HepG2 (cell line): ENCODE results near the gene GHRH. TPM values are rescaled to one million over a fixed set of nuclear protein-coding genes. Genes with fewer than 3 reads are reported as not detected.

Experiments
- ATAC-seq: fragments of 200-7000 bp; cut with Tn5 transposase; 3 replicates; pipeline ENCODE4 v1.9.1; 2020; ENCODE audit warnings: mild to moderate bottlenecking, moderate library complexity
- BruUV-seq: library from RNA; stranded (reverse); fragments of 400-500 nt; replicated peaks from 2 replicates; lab custom pipeline; 2021; lab: Mats Ljungman, UMichigan
- CTCF ChIA-PET: fragments of 300-600 bp; formaldehyde crosslinking; extraction: SDS; loops from one replicate; lab custom pipeline; 2021; ENCODE audit warnings: low total read pairs, inconsistent platforms, low intra/inter-chr PET ratio; lab: Yijun Ruan, JAX
- POLR2A ChIA-PET: fragments of 350-600 bp; sonication (Branson Sonifier 250); formaldehyde crosslinking; loops from one replicate; lab custom pipeline; 2020; ENCODE audit warnings: antibody characterized with exemption, inconsistent platforms; lab: Yijun Ruan, JAX
- DNase-seq: peaks from one replicate; pipeline ENCODE4 v3.0.0-alpha.2; 2015; ENCODE audit warnings: low spot score
- FAIRE-seq: peaks from 3 replicates; lab custom pipeline; 2011; peaks lifted over from hg19 to GRCh38; lab: Jason Lieb, UNC
- H2AFZ ChIP-seq: one replicate; pipeline ENCODE4 v1.6.1; 2011; ENCODE audit warnings: low read length, inconsistent platforms
- H3K27ac ChIP-seq: fragments of 300-600 bp; 3 replicates; pipeline ENCODE4 v1.8.0; 2011; ENCODE audit warnings: mixed run types, mild to moderate bottlenecking, mixed read lengths, low read length, inconsistent platforms; ENCODE audit not compliant: insufficient read depth; ENCODE audit errors: extremely low read length
- H3K27me3 ChIP-seq, 2 experiments: fragments of 200-600 bp in 1 of 2; 2 replicates in 1 of 2; 3 replicates in 1 of 2; pipeline versions ENCODE4 v1.6.0 to v1.8.0; 2011; ENCODE audit warnings: low read length in 2 of 2, mild to moderate bottlenecking in 2 of 2, moderate library complexity in 2 of 2, inconsistent platforms in 1 of 2; ENCODE audit not compliant: insufficient read depth in 2 of 2, control insufficient read depth in 1 of 2
- H3K36me3 ChIP-seq, 2 experiments: fragments of 200-600 bp in 1 of 2; replicated peaks in 1 of 2; 2 replicates in 1 of 2; 3 replicates in 1 of 2; pipeline versions ENCODE4 v1.5.1 to v1.8.0; 2011; ENCODE audit warnings: low read length in 2 of 2, inconsistent platforms in 1 of 2; ENCODE audit not compliant: insufficient read depth in 2 of 2, control insufficient read depth in 1 of 2
- H3K4me1 ChIP-seq: 2 replicates; pipeline ENCODE4 v1.5.1; 2012; ENCODE audit warnings: low read length, inconsistent platforms; ENCODE audit not compliant: insufficient read depth
- H3K4me2 ChIP-seq: 2 replicates; pipeline ENCODE4 v1.6.0; 2011; ENCODE audit warnings: low read depth, low read length, inconsistent platforms
- H3K4me3 ChIP-seq, 3 experiments: fragments of 200-600 bp in 1 of 3; sonication (generic), shearing (Covaris generic) in 1 of 3; replicated peaks in 1 of 3; 2 replicates each; pipeline ENCODE4 v1.5.1; 2011 to 2016; ENCODE audit warnings: low read length in 3 of 3, inconsistent platforms in 2 of 3, low read depth in 2 of 3, mild to moderate bottlenecking in 2 of 3, control low read depth in 1 of 3, mixed read lengths in 1 of 3; ENCODE audit not compliant: insufficient read depth in 1 of 3
- H3K79me2 ChIP-seq: one replicate; pipeline ENCODE4 v1.6.1; 2011; ENCODE audit warnings: low read length, inconsistent platforms; ENCODE audit not compliant: insufficient read depth
- H3K9ac ChIP-seq: 2 replicates; pipeline ENCODE4 v1.6.0; 2011; ENCODE audit warnings: mild to moderate bottlenecking, low read depth, low read length, inconsistent platforms; ENCODE audit not compliant: insufficient read depth
- H3K9me3 ChIP-seq: 2 replicates; pipeline ENCODE4 v1.5.1; 2012; ENCODE audit warnings: mild to moderate bottlenecking, low read length
- H4K20me1 ChIP-seq: 2 replicates; pipeline ENCODE4 v1.6.0; 2011; ENCODE audit warnings: inconsistent platforms, mild to moderate bottlenecking, low read length, moderate library complexity; ENCODE audit not compliant: insufficient read depth
- EED ChIP-seq: sonication (generic); formaldehyde crosslinking; IDR thresholded peaks from 2 replicates; pipeline ENCODE4 v1.5.0; 2020; ENCODE audit warnings: mild to moderate bottlenecking, missing genetic modification reagents
- EP300 ChIP-seq, 3 experiments: sonication (generic) in 1 of 3; formaldehyde crosslinking in 1 of 3; IDR thresholded peaks; 2 replicates each; pipeline versions ENCODE4 v1.5.1 to v1.6.1; 2011 to 2020; ENCODE audit warnings: low read depth in 2 of 3, low read length in 2 of 3, borderline replicate concordance in 1 of 3, improper control_type of control experiment in 1 of 3, mild to moderate bottlenecking in 1 of 3, missing genetic modification reagents in 1 of 3, moderate library complexity in 1 of 3
- GTF2F1 ChIP-seq: fragments of 150-350 bp; IDR thresholded peaks from 2 replicates; pipeline ENCODE4 v1.6.1; 2014; ENCODE audit warnings: low read length
- HNRNPLL ChIP-seq: fragments of 200-400 bp; formaldehyde crosslinking; IDR thresholded peaks from 2 replicates; pipeline ENCODE4 v1.6.1; 2017; ENCODE audit warnings: mild to moderate bottlenecking, low read depth, low read length; ENCODE audit not compliant: poor library complexity, severe bottlenecking
- MEIS1 ChIP-seq: sonication (generic); formaldehyde crosslinking; IDR thresholded peaks from 2 replicates; pipeline ENCODE4 v1.9.0; 2021; ENCODE audit warnings: mild to moderate bottlenecking, missing genetic modification reagents, moderate library complexity, borderline replicate concordance
- NFE2L1 ChIP-seq: sonication (generic); formaldehyde crosslinking; IDR thresholded peaks from 2 replicates; pipeline ENCODE4 v1.4.0; 2020; ENCODE audit warnings: missing genetic modification reagents, mild to moderate bottlenecking, borderline replicate concordance
- NFKB2 ChIP-seq: sonication (generic); formaldehyde crosslinking; IDR thresholded peaks from 2 replicates; pipeline ENCODE4 v1.4.0; 2020; ENCODE audit warnings: missing genetic modification reagents, borderline replicate concordance
- RBFOX2 ChIP-seq: fragments of 200-400 bp; formaldehyde crosslinking; IDR thresholded peaks from 2 replicates; pipeline ENCODE4 v1.6.1; 2017; ENCODE audit warnings: low read depth, mild to moderate bottlenecking, low read length
- SALL1 ChIP-seq: sonication (generic); formaldehyde crosslinking; IDR thresholded peaks from 2 replicates; pipeline ENCODE4 v1.8.0; 2022; ENCODE audit warnings: mild to moderate bottlenecking, missing genetic modification reagents
- SNAPC2 ChIP-seq: sonication (generic); formaldehyde crosslinking; IDR thresholded peaks from 2 replicates; pipeline ENCODE4 v1.8.1; 2022; ENCODE audit warnings: mild to moderate bottlenecking, missing genetic modification reagents
- XRCC5 ChIP-seq: fragments of 200-400 bp; formaldehyde crosslinking; optimal IDR thresholded peaks from 2 replicates; pipeline ENCODE3; 2017; ENCODE audit warnings: mild to moderate bottlenecking, low read length
- ZFP62 ChIP-seq: sonication (generic); formaldehyde crosslinking; IDR thresholded peaks from 2 replicates; pipeline ENCODE4 v1.4.0; 2020; ENCODE audit warnings: missing genetic modification reagents
- ZNF256 ChIP-seq: sonication (generic); formaldehyde crosslinking; conservative IDR thresholded peaks from 2 replicates; pipeline ENCODE4 v1.4.0; 2020; ENCODE audit warnings: missing genetic modification reagents
- ZNF430 ChIP-seq: sonication (generic); formaldehyde crosslinking; IDR thresholded peaks from 2 replicates; pipeline ENCODE4 v1.9.0; 2021; ENCODE audit warnings: mild to moderate bottlenecking, missing genetic modification reagents
- ZNF766 ChIP-seq: sonication (generic); formaldehyde crosslinking; IDR thresholded peaks from 2 replicates; pipeline ENCODE4 v1.5.0; 2020; ENCODE audit warnings: missing genetic modification reagents, borderline replicate concordance
- WGBS: methylation state at CpG from one replicate; pipeline ENCODE4 v1.1.6; 2017; ENCODE audit warnings: low lambda C conversion rate; 5-methylcytosine and 5-hydroxymethylcytosine counted together
- in situ Hi-C: cut with HindIII; loops from 2 replicates; pipeline ENCODE4 v1.10.0; 2017; ENCODE audit warnings: low pct_unique_long_range_greater_than_20kb; ENCODE audit not compliant: extremely low pct_ligation_motif_present
- intact Hi-C: fragments of 100-400 bp; cut with micrococcal nuclease; formaldehyde crosslinking; loops from one replicate; pipeline ENCODE4 v1.10.0; 2022; ENCODE audit not compliant: unreplicated experiment
- polyA plus RNA-seq, 8 experiments: library from polyadenylated mRNA; depleted of rRNA in 3 of 8; stranded (reverse) in 7 of 8; unstranded in 1 of 8; fragments of >200 nt; fragmentation: Illumina TruSeq in 4 of 8; extraction: Trizol in 4 of 8; gene quantifications; 2 replicates each; pipeline versions ENCODE4 v1.2.1 to v1.2.3, GENCODE V29; 2011 to 2016; ENCODE audit warnings: low read depth in 4 of 8, missing spikeins in 1 of 8, mixed read lengths in 1 of 8; ENCODE audit not compliant: insufficient read depth in 1 of 8
- total RNA-seq, 5 experiments: library from RNA; depleted of rRNA; stranded (reverse); fragments of >200 nt; fragmentation: Illumina TruSeq; extraction: Trizol; gene quantifications; 2 replicates each; pipeline ENCODE4 v1.2.3, GENCODE V29; 2016; ENCODE audit warnings: low read depth in 1 of 5
- TF ChIP-seq, protein P1 (sequence below): sonication (generic); formaldehyde crosslinking; IDR thresholded peaks from 2 replicates; pipeline ENCODE4 v1.8.1; 2023; ENCODE audit warnings: missing genetic modification reagents, mild to moderate bottlenecking, borderline replicate concordance
- TF ChIP-seq, protein P2 (sequence below): sonication (generic); formaldehyde crosslinking; IDR thresholded peaks from 2 replicates; pipeline ENCODE4 v1.4.0; 2020; ENCODE audit warnings: missing genetic modification reagents
- TF ChIP-seq, protein P3 (sequence below): sonication (generic); formaldehyde crosslinking; IDR thresholded peaks from 2 replicates; pipeline ENCODE4 v1.8.1; 2022; ENCODE audit warnings: mild to moderate bottlenecking, missing genetic modification reagents

GHRH gene
- total and polyA plus RNA-seq, 2 of the 13 experiments (the other 11 are each of a cell fraction or from before 2014, with no cell fraction given), result not detected

DNA sequence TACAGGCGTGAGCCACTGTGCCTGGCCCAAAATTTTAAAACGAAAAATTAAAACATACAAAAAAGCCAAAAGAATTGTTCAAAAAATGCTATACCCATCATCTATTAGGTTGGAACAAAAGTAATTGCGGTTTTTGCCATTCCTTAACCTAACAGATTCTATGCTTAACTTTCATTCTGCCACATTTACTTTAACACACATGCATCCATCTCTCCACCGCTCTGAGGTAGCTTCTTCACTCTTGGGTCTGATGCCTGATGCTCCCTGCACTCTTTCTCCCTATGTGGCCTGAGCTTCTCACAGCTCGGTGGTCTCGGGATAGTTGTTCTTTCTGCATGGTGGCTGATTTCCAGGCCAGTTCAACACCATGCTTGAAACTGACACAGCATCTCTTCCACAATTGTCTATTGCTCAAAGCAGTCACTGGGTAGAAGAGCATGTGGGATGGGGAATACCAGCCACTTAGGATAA lies 23.1 kb upstream of the GHRH start (continued):
- TF ChIP-seq SALL1 (CRISPR knock-in tag), result no peak

DNA sequence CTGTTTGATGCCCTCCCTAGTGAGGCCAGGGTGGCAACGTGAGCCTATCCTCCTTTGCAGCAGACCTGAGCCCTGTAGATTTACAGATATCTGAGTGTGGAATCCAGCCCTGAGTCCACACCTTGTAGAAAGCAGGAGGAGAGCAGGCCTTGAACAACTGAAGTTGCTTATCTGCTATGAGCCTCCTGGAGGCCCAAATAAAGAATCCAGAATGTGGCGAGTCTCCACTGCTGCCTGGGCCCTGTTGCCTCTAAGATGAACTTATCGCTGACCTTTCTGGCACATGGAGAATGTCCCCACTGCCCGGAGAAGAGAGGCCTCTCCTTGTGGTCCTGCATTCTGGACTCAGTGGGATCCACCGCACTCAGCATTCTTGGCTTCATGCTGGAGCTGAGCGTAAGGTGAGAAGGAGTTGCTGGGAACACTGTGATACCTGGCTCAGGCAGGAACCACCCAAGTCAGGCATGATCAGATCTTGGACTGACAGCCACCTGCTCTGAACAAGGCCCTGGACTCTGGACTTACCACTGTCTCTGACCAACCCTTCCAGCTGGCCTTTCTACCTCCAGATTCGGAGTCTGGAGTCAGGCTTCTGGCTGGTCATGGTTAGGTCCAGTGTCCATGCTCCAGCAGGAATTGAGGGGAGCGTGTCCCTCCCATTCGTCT lies 22.0 kb upstream of the GHRH start:
- Histone ChIP-seq H3K4me3 (peak overlapping the region in 2 of 3 experiments; percentile 5 to 50; a peak in 3 of 6 replicates), H3K36me3 (no peaks in the 10 kb centered on the region), H3K9me3 (no peaks in the 10 kb centered on the region), H2AFZ (peak overlapping the region; percentile 6), H3K4me1 (peaks cover 82% of the 10 kb centered on the region), H3K27me3 (no peaks in the 10 kb centered on the region), H3K9ac (no peak overlapping the region), H3K27ac (no peak overlapping the region), H3K79me2 (no peaks in the 10 kb centered on the region), H3K4me2 (peak overlapping the region; percentile 76), H4K20me1 (no peaks in the 10 kb centered on the region)
- ATAC-seq (peak; percentile 39), FAIRE-seq (peak; percentile 68), DNase-seq (no peak)
- intact Hi-C loops (loop anchor here (1.0 to 2.0 kb wide), 2 partner anchors 8 to 53 kb away; no protein-coding TSS in a partner anchor), in situ Hi-C loops (no loop called here)
- ChIA-PET POLR2A (interaction anchor here (1.2 to 5.4 kb wide), 7 partner anchors 9 to 107 kb away, joined by 3 to 48 read pairs (median 25); partner anchors contain the start of gene SRC), CTCF (no interaction called here)
- BruUV-seq, result no TSS peak
- WGBS, result 18% methylated on average over 9 of the region's 9 CpGs
- TF ChIP-seq XRCC5 (no peak), NFKB2 (CRISPR knock-in tag) (peak; percentile 18; the same call in 1 of the 2 replicates), HNRNPLL (no peak), NFE2L1 (CRISPR knock-in tag) (0 out of 2 replicates have a peak, but pooled peaks have one; percentile 47), GTF2F1 (no peak), MEIS1 (no peak), ZNF256 (no peak), SNAPC2 (CRISPR knock-in tag) (no peak), EP300 (IDR thresholded peaks at IDR 0.05; ENCODE audit: low read depth in 2 of 2, low read length in 2 of 2) (0 out of 4 replicates have a peak, but pooled peaks of 1 of the 2 experiments have one; percentile 12), EP300 (CRISPR knock-in tag; IDR thresholded peaks at IDR 0.05; ENCODE audit: borderline replicate concordance) (peak; percentile 16), ZFP62 (CRISPR knock-in tag) (no peak), ZNF766 (no peak), EED (no peak), RBFOX2 (no peak), ZNF430 (CRISPR knock-in tag) (0 out of 2 replicates have a peak, but pooled peaks have one; percentile 14)
- TF ChIP-seq, protein P1, sequence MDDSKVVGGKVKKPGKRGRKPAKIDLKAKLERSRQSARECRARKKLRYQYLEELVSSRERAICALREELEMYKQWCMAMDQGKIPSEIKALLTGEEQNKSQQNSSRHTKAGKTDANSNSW (CRISPR knock-in tag), result no peak
- TF ChIP-seq, protein P2, sequence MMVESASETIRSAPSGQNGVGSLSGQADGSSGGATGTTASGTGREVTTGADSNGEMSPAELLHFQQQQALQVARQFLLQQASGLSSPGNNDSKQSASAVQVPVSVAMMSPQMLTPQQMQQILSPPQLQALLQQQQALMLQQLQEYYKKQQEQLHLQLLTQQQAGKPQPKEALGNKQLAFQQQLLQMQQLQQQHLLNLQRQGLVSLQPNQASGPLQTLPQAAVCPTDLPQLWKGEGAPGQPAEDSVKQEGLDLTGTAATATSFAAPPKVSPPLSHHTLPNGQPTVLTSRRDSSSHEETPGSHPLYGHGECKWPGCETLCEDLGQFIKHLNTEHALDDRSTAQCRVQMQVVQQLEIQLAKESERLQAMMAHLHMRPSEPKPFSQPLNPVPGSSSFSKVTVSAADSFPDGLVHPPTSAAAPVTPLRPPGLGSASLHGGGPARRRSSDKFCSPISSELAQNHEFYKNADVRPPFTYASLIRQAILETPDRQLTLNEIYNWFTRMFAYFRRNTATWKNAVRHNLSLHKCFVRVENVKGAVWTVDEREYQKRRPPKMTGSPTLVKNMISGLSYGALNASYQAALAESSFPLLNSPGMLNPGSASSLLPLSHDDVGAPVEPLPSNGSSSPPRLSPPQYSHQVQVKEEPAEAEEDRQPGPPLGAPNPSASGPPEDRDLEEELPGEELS (CRISPR knock-in tag), result no peak; the same call in 1 of the 2 replicates
- TF ChIP-seq, protein P3, sequence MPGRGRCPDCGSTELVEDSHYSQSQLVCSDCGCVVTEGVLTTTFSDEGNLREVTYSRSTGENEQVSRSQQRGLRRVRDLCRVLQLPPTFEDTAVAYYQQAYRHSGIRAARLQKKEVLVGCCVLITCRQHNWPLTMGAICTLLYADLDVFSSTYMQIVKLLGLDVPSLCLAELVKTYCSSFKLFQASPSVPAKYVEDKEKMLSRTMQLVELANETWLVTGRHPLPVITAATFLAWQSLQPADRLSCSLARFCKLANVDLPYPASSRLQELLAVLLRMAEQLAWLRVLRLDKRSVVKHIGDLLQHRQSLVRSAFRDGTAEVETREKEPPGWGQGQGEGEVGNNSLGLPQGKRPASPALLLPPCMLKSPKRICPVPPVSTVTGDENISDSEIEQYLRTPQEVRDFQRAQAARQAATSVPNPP (CRISPR knock-in tag), result no peak
